Activated naive CD4-positive, alpha-beta T cell treated with anti-CD3 and anti-CD28 coated beads, Interleukin-2, amount 50 U/mL, for 24 hours (primary cell): Measurements from ENCODE around the gene MED14.
"Not testable (repeated sequence)": the region's sequence is repeated elsewhere in the genome, so short reads cannot be mapped to it uniquely, and the experiment has no call there.

Experiments
- H3K27ac Mint-ChIP-seq: one replicate; pipeline ENCODE4 v1.8.0; 2021; ENCODE audit warnings: mild to moderate bottlenecking, mixed read lengths
- H3K27me3 Mint-ChIP-seq: one replicate; pipeline ENCODE4 v1.8.0; 2021; ENCODE audit warnings: mixed read lengths
- H3K36me3 Mint-ChIP-seq: one replicate; pipeline ENCODE4 v1.8.0; 2021; ENCODE audit warnings: mixed read lengths
- H3K4me1 Mint-ChIP-seq: one replicate; pipeline ENCODE4 v1.8.0; 2021; ENCODE audit warnings: mixed read lengths
- H3K4me3 Mint-ChIP-seq: one replicate; pipeline ENCODE4 v1.8.0; 2021; ENCODE audit warnings: mild to moderate bottlenecking, mixed read lengths
- H3K9me3 Mint-ChIP-seq: one replicate; pipeline ENCODE4 v1.8.0; 2021; ENCODE audit warnings: mixed read lengths

MED14 gene

GRCh38 chrX:40748977-40749376, 13.6 kb upstream of the MED14 start:
- Mint-ChIP-seq H3K27ac (peak overlapping the region; percentile 76), H3K4me3 (no peak overlapping the region), H3K4me1 (peaks cover 21% of the 10 kb centered on the region), H3K27me3 (no peaks in the 10 kb centered on the region), H3K36me3 (no peaks in the 10 kb centered on the region), H3K9me3 (no peaks in the 10 kb centered on the region)

GRCh38 chrX:40746521-40746920, 11.2 kb upstream of the MED14 start:
- H3K4me3 Mint-ChIP-seq: no peak overlapping the region
- H3K36me3 Mint-ChIP-seq: no peaks in the 10 kb centered on the region
- peaks cover 21% of the 10 kb centered on the region for H3K4me1 Mint-ChIP-seq
- no peak overlapping the region for H3K27ac Mint-ChIP-seq
- H3K9me3 Mint-ChIP-seq: no peaks in the 10 kb centered on the region
- no peaks in the 10 kb centered on the region for H3K27me3 Mint-ChIP-seq

GRCh38 chrX:40736170-40736505, 796 bp upstream of the MED14 start:
- H3K36me3 Mint-ChIP-seq: no peaks in the 10 kb centered on the region
- peak overlapping the region; percentile 98 for H3K27ac Mint-ChIP-seq
- peak overlapping the region; percentile 92 for H3K4me3 Mint-ChIP-seq
- no peaks in the 10 kb centered on the region for H3K9me3 Mint-ChIP-seq
- no peaks in the 10 kb centered on the region for H3K27me3 Mint-ChIP-seq
- H3K4me1 Mint-ChIP-seq: peaks cover 43% of the 10 kb centered on the region

- Mint-ChIP-seq H3K27me3 (no peaks in the 10 kb centered on the region), H3K4me3 (peak overlapping the region; percentile 90), H3K4me1 (peaks cover 54% of the 10 kb centered on the region)
Measured at GRCh38 chrX:40734971-40735324, 394 bp downstream of the MED14 start.

GRCh38 chrX:40733706-40734105, 1.6 kb downstream of the MED14 start:
- Mint-ChIP-seq H3K27ac (peak overlapping the region; percentile 77), H3K27me3 (no peaks in the 10 kb centered on the region), H3K4me3 (peak overlapping the region; percentile 90), H3K36me3 (no peaks in the 10 kb centered on the region), H3K9me3 (no peaks in the 10 kb centered on the region), H3K4me1 (peaks cover 55% of the 10 kb centered on the region)

More at GRCh38 chrX:40734971-40735324, 394 bp downstream of the MED14 start:
- H3K27ac Mint-ChIP-seq: peak overlapping the region; percentile 74
- no peaks in the 10 kb centered on the region for H3K9me3 Mint-ChIP-seq
- H3K36me3 Mint-ChIP-seq: no peaks in the 10 kb centered on the region

- H3K9me3 Mint-ChIP-seq, H3K36me3 Mint-ChIP-seq, H3K27me3 Mint-ChIP-seq, H3K27ac Mint-ChIP-seq: not testable (repeated sequence)
- Mint-ChIP-seq H3K4me1 (peaks cover 52% of the 10 kb centered on the region), H3K4me3 (peak overlapping the region; percentile 15)
Measured at GRCh38 chrX:40732499-40732898, 2.8 kb downstream of the MED14 start.

GRCh38 chrX:40729598-40730584, 5.5 kb downstream of the MED14 start:
- H3K4me1 Mint-ChIP-seq: peaks cover 71% of the 10 kb centered on the region

GRCh38 chrX:40727581-40728252, 7.6 kb downstream of the MED14 start:
- Mint-ChIP-seq H3K9me3 (no peaks in the 10 kb centered on the region), H3K4me1 (peaks cover 76% of the 10 kb centered on the region), H3K27ac (peak overlapping the region; percentile 23), H3K4me3 (peak overlapping the region; percentile 11), H3K27me3 (no peaks in the 10 kb centered on the region), H3K36me3 (peaks cover 19% of the 10 kb centered on the region)

More at GRCh38 chrX:40729598-40730584, 5.5 kb downstream of the MED14 start:
- Mint-ChIP-seq H3K36me3 (peaks cover 11% of the 10 kb centered on the region), H3K4me3 (no peak overlapping the region), H3K9me3 (no peaks in the 10 kb centered on the region), H3K27ac (peak overlapping the region; percentile 38), H3K27me3 (no peaks in the 10 kb centered on the region)

GRCh38 chrX:40727093-40727492, 8.2 kb downstream of the MED14 start:
- H3K36me3 Mint-ChIP-seq: peaks cover 23% of the 10 kb centered on the region
- H3K4me3 Mint-ChIP-seq: no peak overlapping the region
- H3K9me3 Mint-ChIP-seq: no peaks in the 10 kb centered on the region
- no peaks in the 10 kb centered on the region for H3K27me3 Mint-ChIP-seq
- H3K4me1 Mint-ChIP-seq: peaks cover 79% of the 10 kb centered on the region
- H3K27ac Mint-ChIP-seq: no peak overlapping the region

GRCh38 chrX:40722930-40723329, 12.4 kb downstream of the MED14 start:
- H3K36me3 Mint-ChIP-seq: peaks cover 32% of the 10 kb centered on the region
- no peaks in the 10 kb centered on the region for H3K9me3 Mint-ChIP-seq
- H3K4me1 Mint-ChIP-seq: peaks cover 76% of the 10 kb centered on the region

GRCh38 chrX:40721489-40722106, 13.7 kb downstream of the MED14 start:
- peaks cover 73% of the 10 kb centered on the region for H3K4me1 Mint-ChIP-seq
- no peaks in the 10 kb centered on the region for H3K9me3 Mint-ChIP-seq
- H3K27ac Mint-ChIP-seq: no peak overlapping the region
- H3K4me3 Mint-ChIP-seq: no peak overlapping the region
- peaks cover 30% of the 10 kb centered on the region for H3K36me3 Mint-ChIP-seq
- no peaks in the 10 kb centered on the region for H3K27me3 Mint-ChIP-seq

More at GRCh38 chrX:40722930-40723329, 12.4 kb downstream of the MED14 start:
- Mint-ChIP-seq H3K27me3 (no peaks in the 10 kb centered on the region), H3K4me3 (peak overlapping the region; percentile 66), H3K27ac (peak overlapping the region; percentile 46)

GRCh38 chrX:40720792-40721191, 14.6 kb downstream of the MED14 start:
- H3K36me3 Mint-ChIP-seq: peaks cover 32% of the 10 kb centered on the region

GRCh38 chrX:40720339-40720738, 15.0 kb downstream of the MED14 start:
- Mint-ChIP-seq H3K4me1 (peaks cover 70% of the 10 kb centered on the region), H3K36me3 (peaks cover 30% of the 10 kb centered on the region), H3K27me3 (no peaks in the 10 kb centered on the region), H3K9me3 (no peaks in the 10 kb centered on the region), H3K27ac (no peak overlapping the region), H3K4me3 (no peak overlapping the region)

More at GRCh38 chrX:40720792-40721191, 14.6 kb downstream of the MED14 start:
- no peak overlapping the region for H3K4me3 Mint-ChIP-seq
- peaks cover 73% of the 10 kb centered on the region for H3K4me1 Mint-ChIP-seq
- H3K27me3 Mint-ChIP-seq: no peaks in the 10 kb centered on the region
- no peaks in the 10 kb centered on the region for H3K9me3 Mint-ChIP-seq
- no peak overlapping the region for H3K27ac Mint-ChIP-seq

- Mint-ChIP-seq H3K4me1 (peaks cover 69% of the 10 kb centered on the region), H3K4me3 (no peak overlapping the region)
Measured at GRCh38 chrX:40719731-40720130, 15.6 kb downstream of the MED14 start.

GRCh38 chrX:40719218-40719617, 16.1 kb downstream of the MED14 start:
- H3K36me3 Mint-ChIP-seq: peaks cover 26% of the 10 kb centered on the region
- peak overlapping the region; percentile 11 for H3K27ac Mint-ChIP-seq
- H3K27me3 Mint-ChIP-seq: no peaks in the 10 kb centered on the region
- no peak overlapping the region for H3K4me3 Mint-ChIP-seq
- H3K9me3 Mint-ChIP-seq: no peaks in the 10 kb centered on the region
- peaks cover 63% of the 10 kb centered on the region for H3K4me1 Mint-ChIP-seq

More at GRCh38 chrX:40719731-40720130, 15.6 kb downstream of the MED14 start:
- no peaks in the 10 kb centered on the region for H3K27me3 Mint-ChIP-seq
- H3K9me3 Mint-ChIP-seq: no peaks in the 10 kb centered on the region
- peaks cover 28% of the 10 kb centered on the region for H3K36me3 Mint-ChIP-seq
- H3K27ac Mint-ChIP-seq: no peak overlapping the region
